Dendritic cell treated with granulocyte-macrophage colony-stimulating factor and Interleukin-4, amounts not matched to agents 40 ng/mL and 50 ng/mL, for 4 days (primary cell): ENCODE data around the gene ZFAND5.

Experiments
- H3K27ac Mint-ChIP-seq: one replicate; pipeline ENCODE4 v1.8.0; 2022; ENCODE audit warnings: mild to moderate bottlenecking, mixed read lengths
- H3K27me3 Mint-ChIP-seq: one replicate; pipeline ENCODE4 v1.8.0; 2022; ENCODE audit warnings: mild to moderate bottlenecking, mixed read lengths
- H3K36me3 Mint-ChIP-seq: one replicate; pipeline ENCODE4 v1.8.0; 2022; ENCODE audit warnings: low read depth, mixed read lengths
- H3K4me1 Mint-ChIP-seq: one replicate; pipeline ENCODE4 v1.8.0; 2022; ENCODE audit warnings: low read depth, mixed read lengths
- H3K4me3 Mint-ChIP-seq: one replicate; pipeline ENCODE4 v1.8.0; 2022; ENCODE audit warnings: mild to moderate bottlenecking, moderate library complexity, mixed read lengths
- H3K9me3 Mint-ChIP-seq: one replicate; pipeline ENCODE4 v1.8.0; 2022; ENCODE audit warnings: mixed read lengths
- intact Hi-C: fragments of 100-400 bp; cut with micrococcal nuclease; formaldehyde crosslinking; loops from one replicate; pipeline ENCODE4 v1.15.0; 2022

ZFAND5 gene

GRCh38 chr9:72354704-72355103 lies 10.3 kb downstream of the ZFAND5 start:
- H3K36me3 Mint-ChIP-seq = peaks cover 88% of the 10 kb centered on the region
- H3K4me1 Mint-ChIP-seq = peaks cover 43% of the 10 kb centered on the region
- H3K27ac Mint-ChIP-seq = no peak overlapping the region
- H3K4me3 Mint-ChIP-seq = no peak overlapping the region
- intact Hi-C loops = no loop called here
- H3K27me3 Mint-ChIP-seq = no peaks in the 10 kb centered on the region
- no peaks in the 10 kb centered on the region for H3K9me3 Mint-ChIP-seq

- Mint-ChIP-seq H3K36me3 (peaks cover 80% of the 10 kb centered on the region), H3K9me3 (no peaks in the 10 kb centered on the region), H3K4me3 (no peak overlapping the region), H3K27ac (peak overlapping the region; percentile 22), H3K4me1 (peaks cover 35% of the 10 kb centered on the region), H3K27me3 (no peaks in the 10 kb centered on the region)
- intact Hi-C loops = no loop called here
Measured at GRCh38 chr9:72353455-72354116, 11.4 kb downstream of the ZFAND5 start.

- peaks cover 80% of the 10 kb centered on the region for H3K36me3 Mint-ChIP-seq
- no peak overlapping the region for H3K4me3 Mint-ChIP-seq
- peak overlapping the region; percentile 22 for H3K27ac Mint-ChIP-seq
- H3K9me3 Mint-ChIP-seq = no peaks in the 10 kb centered on the region
- peaks cover 30% of the 10 kb centered on the region for H3K4me1 Mint-ChIP-seq
- no peaks in the 10 kb centered on the region for H3K27me3 Mint-ChIP-seq
- intact Hi-C loops = no loop called here
Measured at GRCh38 chr9:72352911-72353388, 12.1 kb downstream of the ZFAND5 start.

- peaks cover 80% of the 10 kb centered on the region for H3K36me3 Mint-ChIP-seq
- H3K27ac Mint-ChIP-seq = peak overlapping the region; percentile 22
- no peaks in the 10 kb centered on the region for H3K27me3 Mint-ChIP-seq
- peaks cover 22% of the 10 kb centered on the region for H3K4me1 Mint-ChIP-seq
- intact Hi-C loops = no loop called here
- H3K4me3 Mint-ChIP-seq = no peak overlapping the region
- no peaks in the 10 kb centered on the region for H3K9me3 Mint-ChIP-seq
Measured at GRCh38 chr9:72351538-72352453, 13.2 kb downstream of the ZFAND5 start.

- Mint-ChIP-seq H3K27ac (no peak overlapping the region), H3K36me3 (peaks cover 80% of the 10 kb centered on the region), H3K4me1 (peaks cover 5% of the 10 kb centered on the region), H3K4me3 (no peak overlapping the region), H3K27me3 (no peaks in the 10 kb centered on the region), H3K9me3 (no peaks in the 10 kb centered on the region)
- intact Hi-C loops = no loop called here
Measured at GRCh38 chr9:72349911-72350310, 15.1 kb downstream of the ZFAND5 start.

- Mint-ChIP-seq H3K9me3 (no peaks in the 10 kb centered on the region), H3K4me1 (peaks cover 5% of the 10 kb centered on the region), H3K36me3 (peaks cover 80% of the 10 kb centered on the region), H3K4me3 (no peak overlapping the region), H3K27ac (no peak overlapping the region), H3K27me3 (no peaks in the 10 kb centered on the region)
- intact Hi-C loops = no loop called here
Measured at GRCh38 chr9:72349240-72349639, 15.8 kb downstream of the ZFAND5 start.

- H3K36me3 Mint-ChIP-seq = peaks cover 81% of the 10 kb centered on the region
- H3K9me3 Mint-ChIP-seq = no peaks in the 10 kb centered on the region
- H3K27ac Mint-ChIP-seq = no peak overlapping the region
- H3K4me3 Mint-ChIP-seq = no peak overlapping the region
- H3K4me1 Mint-ChIP-seq = peaks cover 21% of the 10 kb centered on the region
- intact Hi-C loops = no loop called here
- no peaks in the 10 kb centered on the region for H3K27me3 Mint-ChIP-seq
Measured at GRCh38 chr9:72346333-72346732, 18.7 kb downstream of the ZFAND5 start.

GRCh38 chr9:72338631-72339030 lies 26.4 kb downstream of the ZFAND5 start:
- no peak overlapping the region for H3K27ac Mint-ChIP-seq
- H3K4me3 Mint-ChIP-seq = no peak overlapping the region
- peaks cover 98% of the 10 kb centered on the region for H3K36me3 Mint-ChIP-seq
- intact Hi-C loops = no loop called here
- no peaks in the 10 kb centered on the region for H3K27me3 Mint-ChIP-seq
- no peaks in the 10 kb centered on the region for H3K9me3 Mint-ChIP-seq
- peaks cover 29% of the 10 kb centered on the region for H3K4me1 Mint-ChIP-seq

- Mint-ChIP-seq H3K4me3 (no peak overlapping the region), H3K27me3 (no peaks in the 10 kb centered on the region), H3K27ac (no peak overlapping the region), H3K36me3 (peaks cover 98% of the 10 kb centered on the region), H3K4me1 (peaks cover 22% of the 10 kb centered on the region), H3K9me3 (no peaks in the 10 kb centered on the region)
- intact Hi-C loops = no loop called here
Measured at GRCh38 chr9:72337286-72337685, 27.7 kb downstream of the ZFAND5 start.

GRCh38 chr9:72334658-72335337 lies 30.2 kb downstream of the ZFAND5 start:
- Mint-ChIP-seq H3K36me3 (peaks cover 97% of the 10 kb centered on the region), H3K27me3 (no peaks in the 10 kb centered on the region), H3K4me3 (no peak overlapping the region), H3K4me1 (peaks cover 18% of the 10 kb centered on the region), H3K9me3 (no peaks in the 10 kb centered on the region), H3K27ac (no peak overlapping the region)
- intact Hi-C loops = no loop called here

GRCh38 chr9:72333709-72334108 lies 31.3 kb downstream of the ZFAND5 start:
- H3K4me1 Mint-ChIP-seq = peaks cover 18% of the 10 kb centered on the region
- H3K9me3 Mint-ChIP-seq = no peaks in the 10 kb centered on the region
- H3K27me3 Mint-ChIP-seq = no peaks in the 10 kb centered on the region
- no peak overlapping the region for H3K27ac Mint-ChIP-seq
- no peak overlapping the region for H3K4me3 Mint-ChIP-seq
- intact Hi-C loops = no loop called here
- peaks cover 98% of the 10 kb centered on the region for H3K36me3 Mint-ChIP-seq

GRCh38 chr9:72333197-72333596 lies 31.8 kb downstream of the ZFAND5 start:
- Mint-ChIP-seq H3K36me3 (peaks cover 96% of the 10 kb centered on the region), H3K9me3 (no peaks in the 10 kb centered on the region), H3K4me1 (peaks cover 18% of the 10 kb centered on the region), H3K4me3 (no peak overlapping the region), H3K27me3 (no peaks in the 10 kb centered on the region), H3K27ac (no peak overlapping the region)
- intact Hi-C loops = no loop called here

- H3K4me1 Mint-ChIP-seq = peaks cover 18% of the 10 kb centered on the region
- no peak overlapping the region for H3K4me3 Mint-ChIP-seq
- H3K27me3 Mint-ChIP-seq = no peaks in the 10 kb centered on the region
- H3K36me3 Mint-ChIP-seq = peaks cover 96% of the 10 kb centered on the region
- H3K9me3 Mint-ChIP-seq = no peaks in the 10 kb centered on the region
- intact Hi-C loops = no loop called here
- no peak overlapping the region for H3K27ac Mint-ChIP-seq
Measured at GRCh38 chr9:72332351-72332750, 32.7 kb downstream of the ZFAND5 start.

- H3K4me1 Mint-ChIP-seq = peaks cover 22% of the 10 kb centered on the region
- no peak overlapping the region for H3K4me3 Mint-ChIP-seq
- H3K27ac Mint-ChIP-seq = no peak overlapping the region
- H3K9me3 Mint-ChIP-seq = no peaks in the 10 kb centered on the region
- peaks cover 93% of the 10 kb centered on the region for H3K36me3 Mint-ChIP-seq
- H3K27me3 Mint-ChIP-seq = no peaks in the 10 kb centered on the region
- intact Hi-C loops = no loop called here
Measured at GRCh38 chr9:72327631-72328030, 37.4 kb downstream of the ZFAND5 start.
